Neural progenitor cell (in vitro differentiated cells): ENCODE results near the gene EDC4. TPM values are rescaled to one million over a fixed set of nuclear protein-coding genes. Genes with fewer than 3 reads are reported as not detected.
A peak's percentile ranks its signal among the peaks of the same experiment; 100 is the strongest.

Experiments used
- DNase-seq: peaks from one replicate; pipeline ENCODE4 v3.0.0-alpha.2; 2016; ENCODE audit warnings: low spot score
- H2AFZ ChIP-seq: fragments of 200-600 bp; sonication (generic); replicated peaks from 2 replicates; pipeline ENCODE4 v1.6.1; 2016; ENCODE audit warnings: antibody characterized with exemption
- H3F3A ChIP-seq: fragments of 200-600 bp; sonication (generic); 2 replicates; pipeline ENCODE4 v1.6.1; 2016; ENCODE audit warnings: antibody characterized with exemption, low read depth
- H3K27ac ChIP-seq: fragments of 200-600 bp; sonication (generic); 2 replicates; pipeline ENCODE4 v1.5.1; 2016; ENCODE audit warnings: mild to moderate bottlenecking
- H3K27me3 ChIP-seq: fragments of 200-600 bp; sonication (generic); 2 replicates; pipeline ENCODE4 v1.6.1; 2016; ENCODE audit warnings: mild to moderate bottlenecking, moderate library complexity
- H3K36me3 ChIP-seq: fragments of 200-600 bp; sonication (generic); 2 replicates; pipeline ENCODE4 v1.5.1; 2016
- H3K4me1 ChIP-seq: fragments of 200-600 bp; sonication (generic); 2 replicates; pipeline ENCODE4 v1.6.1; 2016; ENCODE audit warnings: mixed run types
- H3K4me2 ChIP-seq: fragments of 200-600 bp; sonication (generic); 2 replicates; pipeline ENCODE4 v1.6.1; 2016
- H3K4me3 ChIP-seq: fragments of 200-600 bp; sonication (generic); 2 replicates; pipeline ENCODE4 v1.5.1; 2016
- H3K79me2 ChIP-seq: fragments of 200-600 bp; sonication (generic); 2 replicates; pipeline ENCODE4 v1.6.1; 2016; ENCODE audit warnings: low read depth
- H3K9ac ChIP-seq: fragments of 200-600 bp; sonication (generic); 2 replicates; pipeline ENCODE4 v1.6.1; 2016
- H3K9me3 ChIP-seq: fragments of 200-600 bp; sonication (generic); 2 replicates; pipeline ENCODE4 v1.5.1; 2016; ENCODE audit warnings: low read depth
- H4K20me1 ChIP-seq: fragments of 200-600 bp; sonication (generic); 2 replicates; pipeline ENCODE4 v1.6.1; 2016; ENCODE audit warnings: low read depth
- H3K27ac Mint-ChIP-seq: 3 replicates; pipeline ENCODE4 v1.8.0; 2021; ENCODE audit warnings: mixed read lengths
- H3K27me3 Mint-ChIP-seq: 2 replicates; pipeline ENCODE4 v1.8.0; 2022; ENCODE audit warnings: low read depth, mild to moderate bottlenecking, inconsistent platforms, moderate library complexity, mixed read lengths; ENCODE audit not compliant: insufficient read depth
- H3K36me3 Mint-ChIP-seq: 3 replicates; pipeline ENCODE4 v1.8.0; 2021; ENCODE audit warnings: mixed read lengths
- H3K4me1 Mint-ChIP-seq: 3 replicates; pipeline ENCODE4 v1.8.0; 2021; ENCODE audit warnings: mixed read lengths
- H3K4me3 Mint-ChIP-seq: 3 replicates; pipeline ENCODE4 v1.8.0; 2021; ENCODE audit warnings: mild to moderate bottlenecking, moderate library complexity, mixed read lengths
- H3K9me3 Mint-ChIP-seq: 3 replicates; pipeline ENCODE4 v1.8.0; 2020; ENCODE audit warnings: mixed read lengths
- CTCF ChIP-seq: fragments of 200-600 bp; sonication (generic); IDR thresholded peaks from 2 replicates; pipeline ENCODE4 v1.5.1; 2017; ENCODE audit warnings: antibody characterized with exemption, mild to moderate bottlenecking
- EZH2 ChIP-seq: fragments of 200-600 bp; sonication (generic); IDR thresholded peaks from 2 replicates; pipeline ENCODE4 v1.6.1; 2017; ENCODE audit warnings: antibody characterized with exemption, mild to moderate bottlenecking, moderate library complexity
- EZH2phosphoT487 ChIP-seq: fragments of 200-600 bp; sonication (generic); IDR thresholded peaks from 2 replicates; pipeline ENCODE4 v1.6.1; 2017; ENCODE audit warnings: antibody characterized with exemption
- total RNA-seq: library from RNA; depleted of rRNA; stranded (reverse); fragments of >200 nt; gene quantifications from 2 replicates; pipeline ENCODE4 v1.2.3, GENCODE V29; 2015; ENCODE audit warnings: low replicate concordance

The EDC4 gene
- total RNA-seq, 1 donor from 2014 or later = 32.7 TPM

GRCh38 chr16:67844497-67844896 lies 28.4 kb upstream of the EDC4 start:
- Mint-ChIP-seq H3K4me1 (peaks cover 46% of the 10 kb centered on the region), H3K36me3 (peaks cover 7% of the 10 kb centered on the region), H3K4me3 (peak overlapping the region; percentile 93), H3K27ac (no peak overlapping the region), H3K27me3 (no peaks in the 10 kb centered on the region), H3K9me3 (no peaks in the 10 kb centered on the region)
- Histone ChIP-seq H3K27me3 (no peaks in the 10 kb centered on the region), H3K36me3 (no peaks in the 10 kb centered on the region), H3K27ac (no peak overlapping the region), H3K9ac (no peak overlapping the region), H4K20me1 (peaks cover 48% of the 10 kb centered on the region), H3K9me3 (no peaks in the 10 kb centered on the region), H3K4me2 (peak overlapping the region; percentile 91), H3K79me2 (peaks cover 59% of the 10 kb centered on the region), H2AFZ (no peak overlapping the region), H3F3A (peaks cover 38% of the 10 kb centered on the region), H3K4me1 (peaks cover 32% of the 10 kb centered on the region), H3K4me3 (peak overlapping the region; percentile 96)
- peak; percentile 50 for DNase-seq
- TF ChIP-seq CTCF (no peak), EZH2 (no peak), EZH2phosphoT487 (no peak)

DNA sequence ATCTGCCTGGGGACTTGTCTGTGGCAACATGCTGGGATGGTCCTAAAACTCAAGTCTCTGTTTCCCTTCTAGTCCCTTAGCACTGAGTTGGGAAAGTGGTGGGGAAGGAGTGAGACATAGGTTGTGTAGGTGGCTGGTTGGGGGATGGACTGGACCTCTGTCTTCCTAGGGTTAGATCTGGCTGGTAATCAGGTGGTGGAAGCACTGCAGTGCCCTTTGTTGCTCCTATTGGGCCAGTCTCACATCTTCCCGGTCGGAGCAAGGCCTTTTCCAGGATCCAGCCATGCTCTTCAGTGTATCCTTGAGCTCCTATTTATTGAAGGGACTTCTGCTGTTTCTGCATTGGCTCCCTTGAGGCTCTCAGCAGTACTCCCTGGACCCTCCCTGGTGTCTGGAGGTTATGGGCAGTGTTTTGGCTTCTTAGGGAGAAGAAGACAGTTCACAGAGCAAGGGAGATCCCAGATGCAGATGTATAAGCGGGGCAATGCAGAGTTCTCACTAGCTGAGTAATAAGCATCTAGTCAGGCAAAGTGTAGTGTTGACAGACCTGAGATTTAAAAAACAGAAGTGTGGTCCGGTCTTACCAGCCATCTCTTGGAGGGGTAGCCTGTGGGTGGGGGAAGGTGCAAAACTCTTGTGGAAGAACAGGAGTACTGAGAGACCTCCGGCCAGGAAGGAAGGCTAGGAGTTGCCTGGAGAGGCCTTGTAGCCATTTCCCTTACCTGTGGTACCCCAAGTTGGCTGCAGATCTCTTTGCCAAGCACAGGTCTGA lies 27.4 kb upstream of the EDC4 start:
- Mint-ChIP-seq H3K36me3 (peaks cover 10% of the 10 kb centered on the region), H3K4me3 (peak overlapping the region; percentile 86), H3K27me3 (no peaks in the 10 kb centered on the region), H3K9me3 (no peaks in the 10 kb centered on the region), H3K27ac (peak overlapping the region; percentile 97), H3K4me1 (peaks cover 46% of the 10 kb centered on the region)
- peak overlapping the region; percentile 99 for H3K4me3 ChIP-seq
- H3F3A ChIP-seq = peaks cover 38% of the 10 kb centered on the region
- H3K9ac ChIP-seq = peak overlapping the region; percentile 31
- no peak overlapping the region for H2AFZ ChIP-seq
- no peak for TF ChIP-seq EZH2
- no peak for TF ChIP-seq EZH2phosphoT487
- TF ChIP-seq CTCF = no peak
- H3K9me3 ChIP-seq = no peaks in the 10 kb centered on the region
- H3K36me3 ChIP-seq = no peaks in the 10 kb centered on the region
- DNase-seq = no peak
- H3K27ac ChIP-seq = peak overlapping the region; percentile 69
- no peaks in the 10 kb centered on the region for H3K27me3 ChIP-seq
- peaks cover 32% of the 10 kb centered on the region for H3K4me1 ChIP-seq
- peaks cover 50% of the 10 kb centered on the region for H4K20me1 ChIP-seq
- peaks cover 68% of the 10 kb centered on the region for H3K79me2 ChIP-seq
- peak overlapping the region; percentile 91 for H3K4me2 ChIP-seq

- H4K20me1 ChIP-seq = peaks cover 55% of the 10 kb centered on the region
- no peak overlapping the region for H2AFZ ChIP-seq
- peak overlapping the region; percentile 91 for H3K4me2 ChIP-seq
- peak overlapping the region; percentile 31 for H3K9ac ChIP-seq
- peaks cover 32% of the 10 kb centered on the region for H3K4me1 ChIP-seq
- DNase-seq = no peak
- no peaks in the 10 kb centered on the region for H3K9me3 ChIP-seq
- peak overlapping the region; percentile 99 for H3K4me3 ChIP-seq
- Mint-ChIP-seq H3K27me3 (no peaks in the 10 kb centered on the region), H3K4me1 (peaks cover 46% of the 10 kb centered on the region), H3K36me3 (peaks cover 10% of the 10 kb centered on the region), H3K27ac (peak overlapping the region; percentile 97), H3K4me3 (peak overlapping the region; percentile 86), H3K9me3 (no peaks in the 10 kb centered on the region)
- peaks cover 74% of the 10 kb centered on the region for H3K79me2 ChIP-seq
- H3K27ac ChIP-seq = peak overlapping the region; percentile 69
- no peaks in the 10 kb centered on the region for H3K36me3 ChIP-seq
- H3F3A ChIP-seq = peaks cover 38% of the 10 kb centered on the region
- no peak for TF ChIP-seq EZH2phosphoT487
- TF ChIP-seq CTCF = no peak
- TF ChIP-seq EZH2 = no peak
- H3K27me3 ChIP-seq = no peaks in the 10 kb centered on the region
These were observed 26.9 kb upstream of the EDC4 start for GRCh38 chr16:67846063-67846319.
